Epithelial cell of esophagus (primary cell): ENCODE measurements around the gene ARFGAP1.

ENCODE experiments used
- DNase-seq: peaks from one replicate; pipeline ENCODE4 v3.0.0; 2010; ENCODE audit warnings: low read depth
- H3K4me3 ChIP-seq: 2 replicates; pipeline ENCODE4 v1.5.1; 2011; ENCODE audit warnings: mild to moderate bottlenecking, low read length, control low read depth
- CTCF ChIP-seq: IDR thresholded peaks from 2 replicates; pipeline ENCODE4 v1.5.1; 2011; ENCODE audit warnings: low read depth, mild to moderate bottlenecking, low read length, control low read depth, inconsistent platforms; ENCODE audit not compliant: insufficient read depth; ENCODE audit errors: missing control alignments

Gene ARFGAP1

GRCh38 chr20:63259734-63260460 lies 12.7 kb upstream of the ARFGAP1 start:
- TF ChIP-seq CTCF = no peak
- DNase-seq = no peak
- no peak overlapping the region for H3K4me3 ChIP-seq

- H3K4me3 ChIP-seq = no peak overlapping the region
- no peak for TF ChIP-seq CTCF
- no peak for DNase-seq
Observed at GRCh38 chr20:63260521-63260920, 12.1 kb upstream of the ARFGAP1 start.

GRCh38 chr20:63261060-63261794 lies 11.4 kb upstream of the ARFGAP1 start:
- TF ChIP-seq CTCF = no peak
- no peak overlapping the region for H3K4me3 ChIP-seq

GRCh38 chr20:63261795-63262528 lies 10.7 kb upstream of the ARFGAP1 start:
- DNase-seq = no peak
- TF ChIP-seq CTCF = no peak

More at GRCh38 chr20:63261060-63261794, 11.4 kb upstream of the ARFGAP1 start:
- DNase-seq = no peak

GRCh38 chr20:63262836-63263235 lies 9.8 kb upstream of the ARFGAP1 start:
- DNase-seq = no peak
- TF ChIP-seq CTCF = no peak

More at GRCh38 chr20:63261795-63262528, 10.7 kb upstream of the ARFGAP1 start:
- no peak overlapping the region for H3K4me3 ChIP-seq

GRCh38 chr20:63264000-63264399 lies 8.6 kb upstream of the ARFGAP1 start:
- no peak for DNase-seq
- TF ChIP-seq CTCF = no peak
- no peak overlapping the region for H3K4me3 ChIP-seq

More at GRCh38 chr20:63262836-63263235, 9.8 kb upstream of the ARFGAP1 start:
- H3K4me3 ChIP-seq = no peak overlapping the region
